ENCODE results near the gene KCNH2.
"Not testable (repeated sequence)": the region's sequence is repeated elsewhere in the genome, so short reads cannot be mapped to it uniquely, and the experiment has no call there.

KCNH2 gene

GRCh38 chr7:150910996-150911422 lies 67.1 kb downstream of the KCNH2 start:
- Histone ChIP-seq H3F3A (ENCODE audit: control insufficient read depth, insufficient read depth) (no peaks in the 10 kb centered on the region), H4K20me1 (ENCODE audit: control insufficient read depth, insufficient read depth, low read depth, low read length) (no peaks in the 10 kb centered on the region), H3K9me3 (ENCODE audit: control insufficient read depth, insufficient read depth, low read length) (no peaks in the 10 kb centered on the region), H3K79me2 (ENCODE audit: control insufficient read depth, low read length) (no peaks in the 10 kb centered on the region), H3K4me3 (ENCODE audit: low read length) (no peak overlapping the region), H3K27ac (ENCODE audit: low read depth, low read length) (no peak overlapping the region), H3K4me2 (ENCODE audit: low read length) (no peak overlapping the region), H3K27me3 (ENCODE audit: control insufficient read depth, low read length) (peaks cover 27% of the 10 kb centered on the region), H3K9me2 (replicated peaks; ENCODE audit: control insufficient read depth, low read length) (no peaks in the 10 kb centered on the region), H3K36me3 (ENCODE audit: control insufficient read depth, low read length) (no peaks in the 10 kb centered on the region), H3K4me1 (ENCODE audit: control insufficient read depth, low read length) (no peaks in the 10 kb centered on the region; the same call in 1 of the 2 replicates)
- no peak for TF ChIP-seq CTCF (IDR thresholded peaks at IDR 0.05; ENCODE audit: low read depth, low read length, poor library complexity, severe bottlenecking)
- no peak for TF ChIP-seq EZH2phosphoT487 (IDR thresholded peaks at IDR 0.05; ENCODE audit: borderline replicate concordance, low read length)

- H3F3A ChIP-seq (ENCODE audit: control insufficient read depth, insufficient read depth); H3K9me2 ChIP-seq (replicated peaks; ENCODE audit: control insufficient read depth, low read length); H4K20me1 ChIP-seq (ENCODE audit: control insufficient read depth, insufficient read depth, low read depth, low read length); H3K27ac ChIP-seq (ENCODE audit: low read depth, low read length); H3K79me2 ChIP-seq (ENCODE audit: control insufficient read depth, low read length); H3K4me1 ChIP-seq (ENCODE audit: control insufficient read depth, low read length); H3K4me2 ChIP-seq (ENCODE audit: low read length); H3K9me3 ChIP-seq (ENCODE audit: control insufficient read depth, insufficient read depth, low read length); H3K36me3 ChIP-seq (ENCODE audit: control insufficient read depth, low read length); H3K4me3 ChIP-seq (ENCODE audit: low read length): not testable (repeated sequence)
- H3K27me3 ChIP-seq (ENCODE audit: control insufficient read depth, low read length): peaks cover 26% of the 10 kb centered on the region
These were observed 67.7 kb downstream of the KCNH2 start for GRCh38 chr7:150910305-150910995.

GRCh38 chr7:150909200-150909995 lies 68.7 kb downstream of the KCNH2 start:
- Histone ChIP-seq H3K27ac (ENCODE audit: low read depth, low read length) (no peak overlapping the region), H4K20me1 (ENCODE audit: control insufficient read depth, insufficient read depth, low read depth, low read length) (no peaks in the 10 kb centered on the region), H3K9me2 (replicated peaks; ENCODE audit: control insufficient read depth, low read length) (no peaks in the 10 kb centered on the region), H3K4me2 (ENCODE audit: low read length) (no peak overlapping the region), H3K36me3 (ENCODE audit: control insufficient read depth, low read length) (no peaks in the 10 kb centered on the region), H3K4me1 (ENCODE audit: control insufficient read depth, low read length) (peaks cover 4% of the 10 kb centered on the region), H3K4me3 (ENCODE audit: low read length) (no peak overlapping the region), H3K27me3 (ENCODE audit: control insufficient read depth, low read length) (peaks cover 17% of the 10 kb centered on the region; the same call in 1 of the 2 replicates), H3F3A (ENCODE audit: control insufficient read depth, insufficient read depth) (no peaks in the 10 kb centered on the region), H3K9me3 (ENCODE audit: control insufficient read depth, insufficient read depth, low read length) (no peaks in the 10 kb centered on the region), H3K79me2 (ENCODE audit: control insufficient read depth, low read length) (no peaks in the 10 kb centered on the region)
- TF ChIP-seq CTCF (IDR thresholded peaks at IDR 0.05; ENCODE audit: low read depth, low read length, poor library complexity, severe bottlenecking): no peak
- no peak for TF ChIP-seq EZH2phosphoT487 (IDR thresholded peaks at IDR 0.05; ENCODE audit: borderline replicate concordance, low read length)

- TF ChIP-seq EZH2phosphoT487 (IDR thresholded peaks at IDR 0.05; ENCODE audit: borderline replicate concordance, low read length) (no peak), CTCF (IDR thresholded peaks at IDR 0.05; ENCODE audit: low read depth, low read length, poor library complexity, severe bottlenecking) (no peak)
- peaks cover 12% of the 10 kb centered on the region; the same call in 1 of the 2 replicates for H3K27me3 ChIP-seq (ENCODE audit: control insufficient read depth, low read length)
These were observed 69.9 kb downstream of the KCNH2 start for GRCh38 chr7:150908173-150908572.

More at GRCh38 chr7:150908173-150908572, 69.9 kb downstream of the KCNH2 start:
- Histone ChIP-seq H3K27ac (ENCODE audit: low read depth, low read length) (no peak overlapping the region), H3K36me3 (ENCODE audit: control insufficient read depth, low read length) (no peaks in the 10 kb centered on the region), H3K9me2 (replicated peaks; ENCODE audit: control insufficient read depth, low read length) (no peaks in the 10 kb centered on the region), H3K9me3 (ENCODE audit: control insufficient read depth, insufficient read depth, low read length) (no peaks in the 10 kb centered on the region), H3K4me2 (ENCODE audit: low read length) (no peak overlapping the region), H3K4me3 (ENCODE audit: low read length) (no peak overlapping the region), H3F3A (ENCODE audit: control insufficient read depth, insufficient read depth) (no peaks in the 10 kb centered on the region), H3K4me1 (ENCODE audit: control insufficient read depth, low read length) (peaks cover 15% of the 10 kb centered on the region), H3K79me2 (ENCODE audit: control insufficient read depth, low read length) (no peaks in the 10 kb centered on the region), H4K20me1 (ENCODE audit: control insufficient read depth, insufficient read depth, low read depth, low read length) (no peaks in the 10 kb centered on the region)
